Epithelial cell of proximal tubule (primary cell): Measurements from ENCODE around the gene VAV1. TPM values are rescaled to one million over a fixed set of nuclear protein-coding genes. Genes with fewer than 3 reads are reported as not detected.
"Not testable (repeated sequence)": the region's sequence is repeated elsewhere in the genome, so short reads cannot be mapped to it uniquely, and the experiment has no call there.

Source experiments
- DNase-seq: peaks from one replicate; pipeline ENCODE4 v3.0.0-alpha.2; 2011; ENCODE audit warnings: low read depth
- H3K4me3 ChIP-seq: 2 replicates; pipeline ENCODE4 v1.5.1; 2011; ENCODE audit warnings: low read depth, mild to moderate bottlenecking, low read length
- CTCF ChIP-seq: conservative IDR thresholded peaks from 2 replicates; pipeline ENCODE4 v1.5.1; 2012; ENCODE audit warnings: low read depth, mild to moderate bottlenecking, low read length
- total RNA-seq: library from RNA; depleted of rRNA; stranded (reverse); fragments of >200 nt; gene quantifications from 2 replicates; pipeline ENCODE4 v1.2.3, GENCODE V29; 2015

VAV1 gene
- total RNA-seq, 1 donor from 2014 or later: 1.3 TPM

DNA sequence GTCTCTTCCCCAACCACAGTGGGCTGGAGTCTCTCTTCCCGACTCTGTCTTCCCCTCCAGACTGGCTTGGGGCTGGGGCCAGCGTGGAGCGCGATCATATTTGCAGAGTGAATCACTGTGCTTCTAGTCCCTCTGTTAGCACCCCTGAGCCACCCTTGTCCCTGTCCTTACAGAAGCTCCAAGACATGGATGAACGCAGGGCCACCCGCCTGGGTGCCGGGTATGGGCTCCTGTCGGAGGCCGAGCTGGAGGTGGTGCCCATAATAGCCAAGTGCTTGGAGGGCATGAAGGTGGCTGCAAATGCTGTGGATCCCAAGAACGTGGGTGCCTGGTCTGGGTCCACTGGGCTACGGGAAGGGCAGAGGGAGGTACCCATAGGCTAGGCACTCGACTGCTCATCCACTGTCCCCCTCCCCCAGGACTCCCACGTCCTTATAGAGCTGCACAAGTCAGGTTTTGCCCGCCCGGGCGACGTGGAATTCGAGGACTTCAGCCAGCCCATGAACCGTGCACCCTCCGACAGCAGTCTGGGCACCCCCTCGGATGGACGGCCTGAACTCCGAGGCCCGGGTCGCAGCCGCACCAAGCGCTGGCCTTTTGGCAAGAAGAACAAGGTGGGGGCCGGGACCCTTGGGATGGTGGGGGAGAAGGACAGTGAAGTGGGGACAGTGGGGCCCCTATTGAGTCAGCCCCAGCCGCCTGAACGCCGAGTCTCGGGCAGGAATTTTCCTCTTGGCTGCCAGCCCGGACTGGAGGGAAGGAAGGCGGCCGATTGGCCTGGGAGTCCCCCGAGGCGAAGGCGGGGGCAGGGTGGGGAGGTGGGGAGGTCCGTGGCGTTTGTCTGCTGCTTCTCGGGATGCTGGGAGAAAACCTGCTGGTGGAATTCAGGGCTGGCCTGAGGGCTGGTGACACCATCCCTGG, 27.9 kb upstream of the VAV1 start:
- DNase-seq: no peak
- TF ChIP-seq CTCF: no peak
- peak overlapping the region; percentile 16 for H3K4me3 ChIP-seq

DNA sequence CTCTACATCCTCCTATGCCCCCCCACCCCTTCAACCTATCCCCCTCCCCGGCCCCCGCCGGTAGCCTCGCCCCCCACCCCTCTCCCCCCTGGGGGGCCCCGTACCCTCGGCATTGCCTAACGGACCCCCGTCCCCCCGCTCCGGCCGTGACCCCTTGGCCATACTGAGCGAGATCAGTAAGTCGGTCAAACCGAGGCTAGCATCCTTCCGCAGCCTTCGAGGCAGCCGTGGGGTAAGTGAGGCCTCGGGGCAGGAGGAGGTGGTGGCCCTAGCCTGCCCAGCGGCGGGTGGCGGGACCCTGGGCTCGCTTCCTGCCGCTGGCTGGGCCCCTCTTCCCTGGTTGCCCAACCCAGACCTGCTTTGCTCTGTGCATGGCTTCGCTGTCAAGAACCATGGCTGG, 26.5 kb upstream of the VAV1 start:
- DNase-seq: no peak
- no peak for TF ChIP-seq CTCF
- H3K4me3 ChIP-seq: no peak overlapping the region

- DNase-seq, H3K4me3 ChIP-seq: not testable (repeated sequence)
Observed at GRCh38 chr19:6748543-6748942, 24.0 kb upstream of the VAV1 start.

DNA sequence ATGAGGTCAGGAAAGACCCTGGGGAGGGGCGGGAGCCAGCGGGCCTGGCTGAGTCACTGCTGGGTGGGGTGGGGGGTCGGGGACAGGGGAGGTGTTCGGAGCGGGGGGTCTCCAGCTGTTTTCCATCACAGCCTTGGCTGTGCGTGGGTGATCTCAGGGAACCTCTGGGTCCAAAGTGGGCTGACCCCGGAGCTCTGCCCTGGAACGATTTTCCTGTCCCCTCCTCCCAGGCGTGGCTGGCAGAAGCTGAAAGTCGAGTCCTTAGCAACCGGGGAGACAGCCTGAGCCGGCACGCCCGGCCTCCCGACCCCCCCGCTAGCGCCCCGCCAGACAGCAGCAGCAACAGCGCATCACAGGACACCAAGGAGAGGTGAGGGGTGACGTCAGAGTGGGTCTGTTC, 22.4 kb upstream of the VAV1 start:
- DNase-seq: no peak
- TF ChIP-seq CTCF: no peak

GRCh38 chr19:6751189-6751588, 21.3 kb upstream of the VAV1 start:
- DNase-seq: no peak
- no peak for TF ChIP-seq CTCF
- no peak overlapping the region for H3K4me3 ChIP-seq

More for the DNA sequence above, 22.4 kb upstream of the VAV1 start:
- no peak overlapping the region for H3K4me3 ChIP-seq

- H3K4me3 ChIP-seq: peak overlapping the region; percentile 47
- DNase-seq: no peak
- no peak for TF ChIP-seq CTCF
Observed at GRCh38 chr19:6752256-6753177, 20.0 kb upstream of the VAV1 start.

DNA sequence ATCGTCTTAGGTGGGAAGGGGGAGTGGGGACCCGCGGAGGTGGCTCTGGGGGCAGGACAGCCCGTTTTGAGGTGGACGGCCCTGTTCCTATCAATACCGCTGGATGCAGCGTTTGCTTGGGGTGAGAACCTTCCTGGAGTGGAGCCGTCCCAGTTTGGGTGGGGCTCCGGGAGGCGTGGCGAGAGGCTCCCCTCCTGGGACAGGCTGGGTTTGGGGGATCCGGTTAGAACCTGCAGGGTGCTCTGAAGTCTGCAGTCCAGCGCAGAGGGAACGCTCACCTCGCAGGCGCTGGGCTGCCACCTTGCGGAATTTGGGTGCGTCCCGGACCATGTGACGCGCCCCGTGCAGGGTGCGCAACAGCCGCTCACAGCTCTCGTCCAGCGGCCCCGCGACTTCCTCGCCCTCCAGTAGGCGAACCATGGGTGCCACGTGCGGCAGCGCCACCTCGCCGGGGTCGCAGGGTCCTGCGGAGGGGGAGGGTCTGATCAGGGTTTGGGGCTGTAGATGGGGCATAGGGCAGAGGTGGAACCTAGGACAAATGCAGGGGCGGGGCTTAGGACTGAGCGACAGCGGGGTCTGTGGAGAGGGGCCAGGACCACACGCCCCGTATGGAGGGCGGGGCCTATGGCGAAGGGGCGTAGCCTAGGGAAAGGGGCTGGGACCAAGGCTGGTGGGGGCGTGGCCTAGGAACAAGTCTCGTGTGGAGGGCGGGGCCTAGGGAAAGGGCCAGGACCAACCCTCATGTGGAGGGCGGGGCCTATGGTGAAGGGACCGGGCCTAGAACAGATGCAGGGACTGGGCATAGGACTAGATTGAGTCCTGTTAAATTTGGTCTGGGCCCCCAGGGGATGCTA, 19.1 kb upstream of the VAV1 start:
- peak; percentile 42 for TF ChIP-seq CTCF
- peak overlapping the region; percentile 47 for H3K4me3 ChIP-seq
- no peak for DNase-seq
